SK-N-SH treated with all-trans-retinoic acid at 6 μM for 48 hours (cell line): Measurements from ENCODE around the gene ALPK3.

Source experiments
- ATAC-seq: fragments of 200-7000 bp; cut with Tn5 transposase; 3 replicates; pipeline ENCODE4 v1.9.1; 2020; ENCODE audit warnings: mild to moderate bottlenecking, moderate library complexity
- ARNTL ChIP-seq: fragments of 450-650 bp; formaldehyde crosslinking; IDR thresholded peaks from 2 replicates; pipeline ENCODE4 v1.5.0; 2020; ENCODE audit warnings: low read depth, mild to moderate bottlenecking, moderate library complexity, borderline replicate concordance
- BACH2 ChIP-seq: fragments of 250-450 bp; sonication (Bioruptor Pico); IDR thresholded peaks from 2 replicates; pipeline ENCODE4 v1.9.0; 2021; ENCODE audit warnings: mild to moderate bottlenecking, borderline replicate concordance
- GLIS3 ChIP-seq: fragments of 250-450 bp; sonication (Bioruptor Pico); IDR thresholded peaks from 2 replicates; pipeline ENCODE4 v1.5.0; 2020; ENCODE audit warnings: mild to moderate bottlenecking, moderate library complexity
- ISL1 ChIP-seq: fragments of 250-450 bp; sonication (Bioruptor Pico); IDR thresholded peaks from 2 replicates; pipeline ENCODE4 v2.1.2; 2022; ENCODE audit warnings: mild to moderate bottlenecking, moderate library complexity
- OSR1 ChIP-seq: fragments of 250-450 bp; sonication (Bioruptor Pico); IDR thresholded peaks from 2 replicates; pipeline ENCODE4 v1.8.0; 2022; ENCODE audit warnings: moderate library complexity, mild to moderate bottlenecking, inconsistent platforms
- PPARA ChIP-seq: fragments of 250-450 bp; sonication (Bioruptor Pico); IDR thresholded peaks from 2 replicates; pipeline ENCODE4 v1.5.0; 2020; ENCODE audit warnings: mild to moderate bottlenecking, borderline replicate concordance
- SNAI2 ChIP-seq: fragments of 250-450 bp; sonication (Bioruptor Pico); IDR thresholded peaks from 2 replicates; pipeline ENCODE4 v1.5.0; 2020; ENCODE audit warnings: mild to moderate bottlenecking, moderate library complexity
- TCF4 ChIP-seq: fragments of 250-450 bp; sonication (Bioruptor Pico); IDR thresholded peaks from 2 replicates; pipeline ENCODE4 v1.8.0; 2021; ENCODE audit warnings: mild to moderate bottlenecking, moderate library complexity, borderline replicate concordance
- TOX ChIP-seq: fragments of 250-450 bp; sonication (Bioruptor Pico); IDR thresholded peaks from 2 replicates; pipeline ENCODE4 v1.8.0; 2021; ENCODE audit warnings: mild to moderate bottlenecking, moderate library complexity, borderline replicate concordance
- ZFP3 ChIP-seq: fragments of 250-450 bp; sonication (Bioruptor Pico); IDR thresholded peaks from 2 replicates; pipeline ENCODE4 v1.5.0; 2020; ENCODE audit warnings: mild to moderate bottlenecking, moderate library complexity
- ZFP30 ChIP-seq: fragments of 450-650 bp; formaldehyde crosslinking; IDR thresholded peaks from 2 replicates; pipeline ENCODE4 v1.5.0; 2022; ENCODE audit warnings: mild to moderate bottlenecking, moderate library complexity
- ZNF565 ChIP-seq: fragments of 450-650 bp; formaldehyde crosslinking; conservative IDR thresholded peaks from 2 replicates; pipeline ENCODE4 v1.5.0; 2020; ENCODE audit warnings: low read depth, mild to moderate bottlenecking, moderate library complexity
- ZNF70 ChIP-seq: fragments of 450-650 bp; formaldehyde crosslinking; IDR thresholded peaks from 2 replicates; pipeline ENCODE4 v1.5.0; 2020; ENCODE audit warnings: mild to moderate bottlenecking, moderate library complexity
- TF ChIP-seq, protein P1 (sequence below): fragments of 250-450 bp; sonication (Bioruptor Pico); IDR thresholded peaks from 2 replicates; pipeline ENCODE4 v1.8.0; 2021; ENCODE audit warnings: low read depth, mild to moderate bottlenecking, moderate library complexity, borderline replicate concordance
- TF ChIP-seq, protein P2 (sequence below): fragments of 250-450 bp; sonication (Bioruptor Pico); IDR thresholded peaks from 2 replicates; pipeline ENCODE4 v1.8.0; 2020; ENCODE audit warnings: mild to moderate bottlenecking, moderate library complexity, borderline replicate concordance
- TF ChIP-seq, protein P3 (sequence below): fragments of 250-450 bp; sonication (Bioruptor Pico); IDR thresholded peaks from 2 replicates; pipeline ENCODE4 v1.5.0; 2020; ENCODE audit warnings: mild to moderate bottlenecking, moderate library complexity
- TF ChIP-seq, protein P4 (sequence below): fragments of 250-450 bp; sonication (Bioruptor Pico); IDR thresholded peaks from 2 replicates; pipeline ENCODE4 v1.5.1; 2020; ENCODE audit warnings: low read depth, mild to moderate bottlenecking, moderate library complexity
- TF ChIP-seq, protein P5 (sequence below): fragments of 250-450 bp; sonication (Bioruptor Pico); IDR thresholded peaks from 2 replicates; pipeline ENCODE4 v1.5.1; 2021; ENCODE audit warnings: mild to moderate bottlenecking, moderate library complexity

Gene ALPK3

DNA sequence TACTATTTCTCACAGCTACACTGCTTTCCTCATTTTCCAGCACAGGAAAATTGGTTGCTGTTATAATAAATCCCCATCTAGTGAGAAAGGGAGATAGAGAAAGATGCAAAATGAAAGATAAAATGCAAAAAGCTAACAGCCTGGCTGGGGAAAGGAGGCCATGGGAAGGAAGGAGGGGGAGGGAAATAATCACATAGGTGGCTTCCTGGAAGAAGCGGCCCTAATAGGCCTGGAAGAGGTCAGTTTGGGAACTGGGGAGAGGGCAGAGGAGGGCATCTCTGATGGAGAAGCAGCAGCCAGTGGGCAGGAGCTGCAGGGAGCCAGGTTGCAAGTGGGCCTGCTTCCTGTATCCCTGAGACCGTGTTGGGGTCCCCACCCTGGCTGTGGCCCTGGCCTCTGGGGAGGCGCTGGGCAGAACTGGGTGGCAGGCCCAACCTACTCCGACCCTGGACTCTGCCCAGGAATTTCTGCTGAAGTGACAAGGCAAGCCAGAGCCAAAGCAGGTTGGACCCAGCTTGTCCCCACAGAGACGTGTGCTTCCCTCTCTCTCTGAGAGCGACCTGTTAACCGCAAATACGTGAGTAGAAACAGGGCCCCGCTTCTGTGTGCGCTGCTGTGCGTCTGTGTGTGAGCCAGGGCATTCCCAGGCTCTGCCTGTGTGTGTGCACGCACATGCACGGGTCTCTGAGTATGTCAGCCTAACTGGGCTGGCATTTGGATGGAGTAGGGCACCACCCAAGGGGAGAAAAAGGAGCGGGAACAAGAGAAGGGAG is 69.2 kb downstream of the ALPK3 start:
- no peak for ATAC-seq
- TF ChIP-seq ZFP3 (CRISPR knock-in tag): no peak
- no peak for TF ChIP-seq TOX (CRISPR knock-in tag)
- TF ChIP-seq ZFP30: no peak
- no peak for TF ChIP-seq ZNF565
- TF ChIP-seq, protein P1, sequence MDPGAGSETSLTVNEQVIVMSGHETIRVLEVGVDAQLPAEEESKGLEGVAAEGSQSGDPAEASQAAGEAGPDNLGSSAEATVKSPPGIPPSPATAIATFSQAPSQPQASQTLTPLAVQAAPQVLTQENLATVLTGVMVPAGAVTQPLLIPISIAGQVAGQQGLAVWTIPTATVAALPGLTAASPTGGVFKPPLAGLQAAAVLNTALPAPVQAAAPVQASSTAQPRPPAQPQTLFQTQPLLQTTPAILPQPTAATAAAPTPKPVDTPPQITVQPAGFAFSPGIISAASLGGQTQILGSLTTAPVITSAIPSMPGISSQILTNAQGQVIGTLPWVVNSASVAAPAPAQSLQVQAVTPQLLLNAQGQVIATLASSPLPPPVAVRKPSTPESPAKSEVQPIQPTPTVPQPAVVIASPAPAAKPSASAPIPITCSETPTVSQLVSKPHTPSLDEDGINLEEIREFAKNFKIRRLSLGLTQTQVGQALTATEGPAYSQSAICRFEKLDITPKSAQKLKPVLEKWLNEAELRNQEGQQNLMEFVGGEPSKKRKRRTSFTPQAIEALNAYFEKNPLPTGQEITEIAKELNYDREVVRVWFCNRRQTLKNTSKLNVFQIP (CRISPR knock-in tag): no peak
- TF ChIP-seq, protein P2, sequence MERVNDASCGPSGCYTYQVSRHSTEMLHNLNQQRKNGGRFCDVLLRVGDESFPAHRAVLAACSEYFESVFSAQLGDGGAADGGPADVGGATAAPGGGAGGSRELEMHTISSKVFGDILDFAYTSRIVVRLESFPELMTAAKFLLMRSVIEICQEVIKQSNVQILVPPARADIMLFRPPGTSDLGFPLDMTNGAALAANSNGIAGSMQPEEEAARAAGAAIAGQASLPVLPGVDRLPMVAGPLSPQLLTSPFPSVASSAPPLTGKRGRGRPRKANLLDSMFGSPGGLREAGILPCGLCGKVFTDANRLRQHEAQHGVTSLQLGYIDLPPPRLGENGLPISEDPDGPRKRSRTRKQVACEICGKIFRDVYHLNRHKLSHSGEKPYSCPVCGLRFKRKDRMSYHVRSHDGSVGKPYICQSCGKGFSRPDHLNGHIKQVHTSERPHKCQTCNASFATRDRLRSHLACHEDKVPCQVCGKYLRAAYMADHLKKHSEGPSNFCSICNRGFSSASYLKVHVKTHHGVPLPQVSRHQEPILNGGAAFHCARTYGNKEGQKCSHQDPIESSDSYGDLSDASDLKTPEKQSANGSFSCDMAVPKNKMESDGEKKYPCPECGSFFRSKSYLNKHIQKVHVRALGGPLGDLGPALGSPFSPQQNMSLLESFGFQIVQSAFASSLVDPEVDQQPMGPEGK (CRISPR knock-in tag): no peak
- TF ChIP-seq SNAI2: no peak

DNA sequence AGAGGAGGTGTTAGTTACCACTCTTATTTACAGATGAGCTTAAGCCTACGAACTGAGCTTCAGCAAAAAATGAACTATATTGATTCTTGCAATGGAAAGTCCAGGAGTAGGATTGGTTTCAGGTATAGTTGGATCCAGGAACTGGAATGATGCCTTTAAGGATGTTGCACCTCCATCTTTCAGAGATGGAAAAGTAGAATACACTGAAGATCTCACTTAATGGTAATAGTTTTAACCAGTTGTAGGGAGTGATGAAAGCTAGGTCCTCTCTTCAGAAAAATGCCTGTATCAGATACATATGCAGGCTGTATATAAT is 69.8 kb downstream of the ALPK3 start:
- no peak for ATAC-seq
- TF ChIP-seq ZNF565: no peak
- TF ChIP-seq OSR1: no peak
- TF ChIP-seq TOX (CRISPR knock-in tag): no peak

DNA sequence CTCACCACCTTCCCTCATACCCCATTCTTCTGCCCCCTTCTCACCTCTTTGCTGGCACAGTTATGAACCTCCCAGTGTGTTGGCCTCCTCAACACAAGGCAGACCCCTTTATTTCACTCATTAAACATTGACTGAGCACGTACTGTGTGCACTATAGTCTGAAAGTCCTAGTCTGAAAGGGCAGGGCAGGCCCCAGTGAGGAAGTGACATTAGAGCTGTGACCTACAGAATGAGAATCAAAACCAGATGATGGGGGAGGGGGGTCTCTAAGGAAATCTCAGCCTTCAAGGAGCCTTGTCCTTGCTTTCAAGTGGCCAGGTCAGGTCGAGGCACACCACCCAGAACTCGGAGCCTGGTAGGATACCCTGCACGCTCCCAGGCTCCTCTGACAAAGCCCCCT is 70.8 kb downstream of the ALPK3 start:
- ATAC-seq: no peak
- TF ChIP-seq BACH2 (CRISPR knock-in tag): no peak
- TF ChIP-seq PPARA (CRISPR knock-in tag): no peak
- no peak for TF ChIP-seq TCF4
- TF ChIP-seq ISL1 (CRISPR knock-in tag): no peak
- no peak for TF ChIP-seq ZNF70
- no peak for TF ChIP-seq ZFP30
- TF ChIP-seq, protein P3, sequence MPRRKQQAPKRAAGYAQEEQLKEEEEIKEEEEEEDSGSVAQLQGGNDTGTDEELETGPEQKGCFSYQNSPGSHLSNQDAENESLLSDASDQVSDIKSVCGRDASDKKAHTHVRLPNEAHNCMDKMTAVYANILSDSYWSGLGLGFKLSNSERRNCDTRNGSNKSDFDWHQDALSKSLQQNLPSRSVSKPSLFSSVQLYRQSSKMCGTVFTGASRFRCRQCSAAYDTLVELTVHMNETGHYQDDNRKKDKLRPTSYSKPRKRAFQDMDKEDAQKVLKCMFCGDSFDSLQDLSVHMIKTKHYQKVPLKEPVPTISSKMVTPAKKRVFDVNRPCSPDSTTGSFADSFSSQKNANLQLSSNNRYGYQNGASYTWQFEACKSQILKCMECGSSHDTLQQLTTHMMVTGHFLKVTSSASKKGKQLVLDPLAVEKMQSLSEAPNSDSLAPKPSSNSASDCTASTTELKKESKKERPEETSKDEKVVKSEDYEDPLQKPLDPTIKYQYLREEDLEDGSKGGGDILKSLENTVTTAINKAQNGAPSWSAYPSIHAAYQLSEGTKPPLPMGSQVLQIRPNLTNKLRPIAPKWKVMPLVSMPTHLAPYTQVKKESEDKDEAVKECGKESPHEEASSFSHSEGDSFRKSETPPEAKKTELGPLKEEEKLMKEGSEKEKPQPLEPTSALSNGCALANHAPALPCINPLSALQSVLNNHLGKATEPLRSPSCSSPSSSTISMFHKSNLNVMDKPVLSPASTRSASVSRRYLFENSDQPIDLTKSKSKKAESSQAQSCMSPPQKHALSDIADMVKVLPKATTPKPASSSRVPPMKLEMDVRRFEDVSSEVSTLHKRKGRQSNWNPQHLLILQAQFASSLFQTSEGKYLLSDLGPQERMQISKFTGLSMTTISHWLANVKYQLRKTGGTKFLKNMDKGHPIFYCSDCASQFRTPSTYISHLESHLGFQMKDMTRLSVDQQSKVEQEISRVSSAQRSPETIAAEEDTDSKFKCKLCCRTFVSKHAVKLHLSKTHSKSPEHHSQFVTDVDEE (CRISPR knock-in tag): no peak
- TF ChIP-seq OSR1: no peak

DNA sequence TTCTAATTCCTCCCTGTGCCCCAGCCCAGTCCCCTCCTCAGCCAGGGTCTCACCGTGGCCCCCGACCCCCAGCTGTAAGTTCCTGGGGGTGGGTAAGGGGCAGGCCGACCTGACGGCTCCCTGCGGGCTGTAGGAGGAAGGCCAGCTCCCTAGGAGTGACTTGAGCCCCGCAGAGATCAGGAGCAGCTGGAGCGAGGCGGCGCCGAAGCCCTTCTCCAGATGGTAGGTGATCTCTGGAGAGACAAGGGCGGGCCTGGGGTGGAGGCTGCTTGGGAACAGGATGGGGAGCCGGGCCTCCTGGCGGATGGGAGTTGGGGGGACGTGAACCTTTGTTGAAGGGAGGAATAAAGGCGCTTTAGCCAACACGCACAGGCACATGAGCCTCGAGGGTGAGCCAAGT is 71.5 kb downstream of the ALPK3 start:
- no peak for ATAC-seq

More for the DNA sequence above, 71.5 kb downstream of the ALPK3 start:
- TF ChIP-seq, protein P4, sequence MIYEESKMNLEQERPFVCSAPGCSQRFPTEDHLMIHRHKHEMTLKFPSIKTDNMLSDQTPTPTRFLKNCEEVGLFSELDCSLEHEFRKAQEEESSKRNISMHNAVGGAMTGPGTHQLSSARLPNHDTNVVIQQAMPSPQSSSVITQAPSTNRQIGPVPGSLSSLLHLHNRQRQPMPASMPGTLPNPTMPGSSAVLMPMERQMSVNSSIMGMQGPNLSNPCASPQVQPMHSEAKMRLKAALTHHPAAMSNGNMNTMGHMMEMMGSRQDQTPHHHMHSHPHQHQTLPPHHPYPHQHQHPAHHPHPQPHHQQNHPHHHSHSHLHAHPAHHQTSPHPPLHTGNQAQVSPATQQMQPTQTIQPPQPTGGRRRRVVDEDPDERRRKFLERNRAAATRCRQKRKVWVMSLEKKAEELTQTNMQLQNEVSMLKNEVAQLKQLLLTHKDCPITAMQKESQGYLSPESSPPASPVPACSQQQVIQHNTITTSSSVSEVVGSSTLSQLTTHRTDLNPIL (CRISPR knock-in tag): no peak
- TF ChIP-seq, protein P2 (CRISPR knock-in tag): no peak
- TF ChIP-seq TCF4 (no peak), ARNTL (no peak), PPARA (CRISPR knock-in tag) (no peak), GLIS3 (CRISPR knock-in tag) (no peak)
- TF ChIP-seq, protein P5, sequence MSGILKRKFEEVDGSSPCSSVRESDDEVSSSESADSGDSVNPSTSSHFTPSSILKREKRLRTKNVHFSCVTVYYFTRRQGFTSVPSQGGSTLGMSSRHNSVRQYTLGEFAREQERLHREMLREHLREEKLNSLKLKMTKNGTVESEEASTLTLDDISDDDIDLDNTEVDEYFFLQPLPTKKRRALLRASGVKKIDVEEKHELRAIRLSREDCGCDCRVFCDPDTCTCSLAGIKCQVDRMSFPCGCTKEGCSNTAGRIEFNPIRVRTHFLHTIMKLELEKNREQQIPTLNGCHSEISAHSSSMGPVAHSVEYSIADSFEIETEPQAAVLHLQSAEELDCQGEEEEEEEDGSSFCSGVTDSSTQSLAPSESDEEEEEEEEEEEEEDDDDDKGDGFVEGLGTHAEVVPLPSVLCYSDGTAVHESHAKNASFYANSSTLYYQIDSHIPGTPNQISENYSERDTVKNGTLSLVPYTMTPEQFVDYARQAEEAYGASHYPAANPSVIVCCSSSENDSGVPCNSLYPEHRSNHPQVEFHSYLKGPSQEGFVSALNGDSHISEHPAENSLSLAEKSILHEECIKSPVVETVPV (CRISPR knock-in tag): no peak
- TF ChIP-seq, all 23 proteins: peak for 0
